Gastroesophageal sphincter (tissue), 4 donors: ENCODE results near the gene RAB6B. TPM values are rescaled to one million over a fixed set of nuclear protein-coding genes. Genes with fewer than 3 reads are reported as not detected.
"Not testable (repeated sequence)": the region's sequence is repeated elsewhere in the genome, so short reads cannot be mapped to it uniquely, and the experiment has no call there.

Source experiments
- ATAC-seq: fragments of 150-250 bp; one replicate; pipeline ENCODE4 v1.9.1; 2016; ENCODE audit warnings: mild to moderate bottlenecking, moderate library complexity
- H3K27ac ChIP-seq, 4 donors: fragments of 200-600 bp; sonication (generic) in 3 of 4; 1 replicate in 3 of 4; 2 replicates in 1 of 4; pipeline ENCODE4 v1.5.1; 2016 to 2019
- H3K27me3 ChIP-seq: fragments of 200-600 bp; sonication (generic); one replicate; pipeline ENCODE4 v1.5.1; 2019
- H3K36me3 ChIP-seq, 2 donors: fragments of 200-600 bp; sonication (generic); one replicate each; pipeline ENCODE4 v1.5.1; 2019; ENCODE audit warnings: control low read depth in 1 of 2
- H3K4me1 ChIP-seq, 3 donors: fragments of 200-600 bp; sonication (generic); 1 replicate in 2 of 3; 2 replicates in 1 of 3; pipeline ENCODE4 v1.5.1; 2016 to 2019; ENCODE audit warnings: control low read depth in 2 of 3
- H3K4me3 ChIP-seq, 2 donors: fragments of 200-600 bp; sonication (generic); one replicate each; pipeline ENCODE4 v1.5.1; 2019; ENCODE audit warnings: mild to moderate bottlenecking in 1 of 2, moderate library complexity in 1 of 2
- H3K9me3 ChIP-seq, 3 donors: fragments of 200-600 bp; sonication (generic); one replicate each; pipeline ENCODE4 v1.5.1; 2017 to 2019; ENCODE audit warnings: control low read depth in 2 of 3
- EP300 ChIP-seq: sonication (generic); formaldehyde crosslinking; IDR thresholded peaks from one replicate; pipeline ENCODE4 v1.6.1; 2017; ENCODE audit warnings: antibody characterized with exemption, mild to moderate bottlenecking
- POLR2A ChIP-seq, 2 donors: fragments of 450-650 bp; IDR thresholded peaks; one replicate each; pipeline ENCODE4 v1.6.1; 2017; ENCODE audit warnings: antibody characterized with exemption in 2 of 2, mild to moderate bottlenecking in 2 of 2, moderate library complexity in 1 of 2
- POLR2AphosphoS5 ChIP-seq: sonication (generic); formaldehyde crosslinking; IDR thresholded peaks from one replicate; pipeline ENCODE4 v1.6.1; 2017; ENCODE audit warnings: antibody characterized with exemption
- WGBS, 2 donors: methylation state at CpG; one replicate each; pipeline ENCODE4 v1.1.5; 2018; ENCODE audit warnings: low coverage in 1 of 2; 5-methylcytosine and 5-hydroxymethylcytosine counted together
- total RNA-seq, 4 donors: library from RNA; depleted of rRNA; stranded (reverse); fragments of >200 nt; gene quantifications; one replicate each; pipeline ENCODE4 v1.1.0, GENCODE V29; 2016
- TF ChIP-seq, protein P1 (sequence below), 4 experiments: fragments of 200-600 bp in 2 of 4; fragments of 450-650 bp in 2 of 4; sonication (generic) in 1 of 4; IDR thresholded peaks; one replicate each; pipeline ENCODE4 v1.5.1; 2017 to 2019; ENCODE audit warnings: antibody characterized with exemption in 4 of 4, mild to moderate bottlenecking in 2 of 4, moderate library complexity in 2 of 4

The RAB6B gene
- total RNA-seq, 4 donors from 2014 or later, result 5.0 to 16.1 (median 8.7) TPM

DNA sequence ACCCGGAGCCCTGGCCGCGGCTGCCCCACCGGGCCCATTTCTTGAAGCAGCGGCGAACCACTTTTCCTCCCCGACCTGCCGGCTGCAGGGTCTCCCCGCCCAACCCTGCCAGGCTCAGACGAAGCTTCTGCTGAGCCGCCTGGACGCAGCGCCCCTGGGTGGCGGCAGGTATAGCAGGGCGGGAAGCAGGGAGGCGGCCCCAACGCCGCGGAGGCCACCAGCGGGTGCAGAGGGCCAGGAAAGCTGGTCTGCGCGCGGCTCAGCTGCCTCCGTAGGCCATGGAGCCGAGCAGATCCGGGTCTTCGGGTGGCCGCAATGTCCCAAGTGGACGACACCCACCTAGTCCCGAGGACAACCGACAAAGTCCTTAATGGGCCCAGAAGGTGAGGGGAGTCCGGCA lies 111.9 kb downstream of the RAB6B start:
- no peak for TF ChIP-seq POLR2AphosphoS5
- TF ChIP-seq EP300, result no peak
- TF ChIP-seq POLR2A (IDR thresholded peaks at IDR 0.05), result no peak
- TF ChIP-seq, protein P1, sequence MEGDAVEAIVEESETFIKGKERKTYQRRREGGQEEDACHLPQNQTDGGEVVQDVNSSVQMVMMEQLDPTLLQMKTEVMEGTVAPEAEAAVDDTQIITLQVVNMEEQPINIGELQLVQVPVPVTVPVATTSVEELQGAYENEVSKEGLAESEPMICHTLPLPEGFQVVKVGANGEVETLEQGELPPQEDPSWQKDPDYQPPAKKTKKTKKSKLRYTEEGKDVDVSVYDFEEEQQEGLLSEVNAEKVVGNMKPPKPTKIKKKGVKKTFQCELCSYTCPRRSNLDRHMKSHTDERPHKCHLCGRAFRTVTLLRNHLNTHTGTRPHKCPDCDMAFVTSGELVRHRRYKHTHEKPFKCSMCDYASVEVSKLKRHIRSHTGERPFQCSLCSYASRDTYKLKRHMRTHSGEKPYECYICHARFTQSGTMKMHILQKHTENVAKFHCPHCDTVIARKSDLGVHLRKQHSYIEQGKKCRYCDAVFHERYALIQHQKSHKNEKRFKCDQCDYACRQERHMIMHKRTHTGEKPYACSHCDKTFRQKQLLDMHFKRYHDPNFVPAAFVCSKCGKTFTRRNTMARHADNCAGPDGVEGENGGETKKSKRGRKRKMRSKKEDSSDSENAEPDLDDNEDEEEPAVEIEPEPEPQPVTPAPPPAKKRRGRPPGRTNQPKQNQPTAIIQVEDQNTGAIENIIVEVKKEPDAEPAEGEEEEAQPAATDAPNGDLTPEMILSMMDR (IDR thresholded peaks at IDR 0.05), result no peak
- Histone ChIP-seq H3K36me3 (no peaks in the 10 kb centered on the region), H3K9me3 (no peaks in the 10 kb centered on the region), H3K27ac (no peak overlapping the region), H3K27me3 (peaks cover 14% of the 10 kb centered on the region), H3K4me1 (no peaks in the 10 kb centered on the region), H3K4me3 (no peak overlapping the region)
- no peak for ATAC-seq
- WGBS, 2 donors, result 13% methylated on average over 15 of the region's 32 CpGs; no CpG with 5 or more reads in 1 of the 2 donors

DNA sequence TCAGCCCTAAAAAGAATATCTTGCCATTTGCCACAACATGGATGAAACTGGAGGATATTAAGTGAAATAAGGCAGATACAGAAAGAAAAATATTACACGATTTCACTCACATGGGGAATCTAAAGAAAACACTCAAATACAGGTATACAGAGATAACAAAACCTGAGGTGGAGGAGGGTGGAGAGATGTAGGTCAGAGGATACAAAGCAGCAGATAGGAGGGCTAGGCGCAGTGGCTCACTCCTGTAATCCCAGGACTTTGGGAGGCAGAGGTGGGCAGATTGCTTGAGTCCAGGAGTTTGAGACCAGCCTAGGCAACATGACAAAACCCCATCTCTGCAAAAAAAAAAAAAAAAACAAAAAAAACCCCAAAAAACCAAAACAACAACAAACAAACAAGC lies 113.2 kb downstream of the RAB6B start:
- ATAC-seq, result no peak
- no peaks in the 10 kb centered on the region for H3K36me3 ChIP-seq
- H3K4me1 ChIP-seq, result no peaks in the 10 kb centered on the region
- H3K27ac ChIP-seq, result no peak overlapping the region
- 60 to 90% methylated on average over 1 to 2 of the region's 2 CpGs for WGBS, 2 donors
- TF ChIP-seq POLR2AphosphoS5 (no peak), POLR2A (IDR thresholded peaks at IDR 0.05) (no peak), EP300 (no peak)
- TF ChIP-seq, protein P1 (IDR thresholded peaks at IDR 0.05), result no peak
- H3K9me3 ChIP-seq, result no peaks in the 10 kb centered on the region
- no peak overlapping the region for H3K4me3 ChIP-seq
- peaks cover 14% of the 10 kb centered on the region for H3K27me3 ChIP-seq

DNA sequence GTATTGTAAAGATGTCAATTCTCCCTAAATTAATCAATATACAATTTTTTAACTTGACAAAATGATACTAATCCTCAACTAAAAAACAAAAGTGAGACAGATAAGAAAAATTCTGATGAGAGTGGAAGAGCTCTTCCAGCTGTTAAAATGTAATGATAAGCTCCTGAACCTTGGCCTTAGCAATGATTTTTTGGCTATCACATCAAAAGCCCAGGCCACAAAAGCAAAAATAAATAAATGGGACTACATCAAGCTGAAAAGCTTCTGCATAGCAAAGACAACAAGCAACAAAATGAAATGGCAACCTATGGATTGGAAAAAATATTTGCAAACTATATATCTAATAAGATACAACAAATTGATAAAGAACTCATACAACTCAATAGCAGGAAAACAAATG lies 114.1 kb downstream of the RAB6B start:
- no peak for ATAC-seq
- TF ChIP-seq POLR2A (IDR thresholded peaks at IDR 0.05) (no peak), EP300 (no peak), POLR2AphosphoS5 (no peak)
- TF ChIP-seq, protein P1 (IDR thresholded peaks at IDR 0.05), result no peak
- no peaks in the 10 kb centered on the region for H3K36me3 ChIP-seq

DNA sequence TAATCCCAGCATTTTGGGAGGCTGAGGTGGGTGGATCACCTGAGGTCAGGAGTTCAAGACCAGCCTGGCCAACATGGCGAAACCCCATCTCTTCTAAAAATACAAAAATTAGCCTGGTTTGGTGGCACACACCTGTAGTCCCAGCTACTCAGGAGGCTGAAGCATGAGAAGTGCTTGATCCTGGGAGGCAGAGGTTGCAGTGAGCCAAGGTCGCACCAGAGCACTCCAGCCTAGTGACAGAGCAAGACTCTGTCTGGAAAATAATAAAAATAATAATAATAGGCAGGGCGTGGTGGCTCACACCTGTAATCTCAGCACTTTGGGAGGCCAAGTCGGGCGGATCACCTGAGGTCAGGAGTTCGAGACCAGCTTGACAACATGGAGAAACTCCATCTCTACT lies 114.9 kb downstream of the RAB6B start:
- not testable (repeated sequence) for H3K4me1 ChIP-seq, H3K9me3 ChIP-seq, ATAC-seq, H3K36me3 ChIP-seq, H3K27ac ChIP-seq, H3K4me3 ChIP-seq
- WGBS, 2 donors, result 88 to 90% methylated on average over 2 to 6 of the region's 6 CpGs
- H3K27me3 ChIP-seq, result peaks cover 14% of the 10 kb centered on the region

More for the DNA sequence above, 114.1 kb downstream of the RAB6B start:
- Histone ChIP-seq H3K27me3 (peaks cover 14% of the 10 kb centered on the region), H3K4me3 (no peak overlapping the region), H3K27ac (no peak overlapping the region), H3K9me3 (no peaks in the 10 kb centered on the region), H3K4me1 (no peaks in the 10 kb centered on the region)

DNA sequence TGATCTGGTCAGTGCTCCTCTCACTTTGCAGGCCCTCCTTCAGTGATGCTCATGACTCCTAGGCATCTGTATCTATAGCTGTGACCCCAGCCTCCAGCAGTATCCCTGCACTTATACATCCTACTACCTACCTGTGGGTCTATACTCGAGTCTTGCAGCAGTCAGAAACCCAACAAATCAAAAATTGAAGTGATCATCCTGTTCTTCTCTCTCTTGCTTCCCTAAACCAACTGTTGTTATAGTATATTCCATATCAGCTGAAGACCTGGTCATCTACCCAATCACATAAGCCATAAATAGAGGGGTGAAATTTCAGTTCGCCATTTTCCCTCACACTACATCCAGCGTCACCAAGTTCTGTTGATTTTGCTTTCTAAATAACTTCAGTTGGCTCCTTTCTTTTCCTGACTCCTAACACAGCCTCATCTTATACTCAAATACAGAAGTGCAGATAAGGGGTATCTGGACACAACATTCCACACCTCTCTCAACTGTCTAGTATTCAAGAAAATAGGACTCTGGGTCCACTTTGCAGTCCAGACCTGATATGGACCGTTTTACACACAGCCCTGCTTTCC lies 116.0 kb downstream of the RAB6B start:
- TF ChIP-seq, protein P1 (IDR thresholded peaks at IDR 0.05), result no peak
- TF ChIP-seq EP300 (no peak), POLR2A (IDR thresholded peaks at IDR 0.05) (no peak), POLR2AphosphoS5 (no peak)
- ATAC-seq, result no peak
- Histone ChIP-seq H3K36me3 (no peaks in the 10 kb centered on the region), H3K4me3 (no peak overlapping the region), H3K27me3 (peaks cover 14% of the 10 kb centered on the region), H3K9me3 (no peaks in the 10 kb centered on the region), H3K27ac (no peak overlapping the region), H3K4me1 (no peaks in the 10 kb centered on the region)
- 44 to 76% methylated on average over 4 of the region's 4 CpGs for WGBS, 2 donors
